GM18498 (cell line): ENCODE measurements around the gene WNT7A.
"Not testable (repeated sequence)": the region's sequence is repeated elsewhere in the genome, so short reads cannot be mapped to it uniquely, and the experiment has no call there.

ENCODE experiments used
- ATAC-seq: cut with Tn5 transposase; IDR thresholded peaks from one replicate; pipeline ENCODE4 v1.9.1; 2021; ENCODE audit warnings: mild to moderate bottlenecking, moderate library complexity; ENCODE audit not compliant: unreplicated experiment

The WNT7A gene

DNA sequence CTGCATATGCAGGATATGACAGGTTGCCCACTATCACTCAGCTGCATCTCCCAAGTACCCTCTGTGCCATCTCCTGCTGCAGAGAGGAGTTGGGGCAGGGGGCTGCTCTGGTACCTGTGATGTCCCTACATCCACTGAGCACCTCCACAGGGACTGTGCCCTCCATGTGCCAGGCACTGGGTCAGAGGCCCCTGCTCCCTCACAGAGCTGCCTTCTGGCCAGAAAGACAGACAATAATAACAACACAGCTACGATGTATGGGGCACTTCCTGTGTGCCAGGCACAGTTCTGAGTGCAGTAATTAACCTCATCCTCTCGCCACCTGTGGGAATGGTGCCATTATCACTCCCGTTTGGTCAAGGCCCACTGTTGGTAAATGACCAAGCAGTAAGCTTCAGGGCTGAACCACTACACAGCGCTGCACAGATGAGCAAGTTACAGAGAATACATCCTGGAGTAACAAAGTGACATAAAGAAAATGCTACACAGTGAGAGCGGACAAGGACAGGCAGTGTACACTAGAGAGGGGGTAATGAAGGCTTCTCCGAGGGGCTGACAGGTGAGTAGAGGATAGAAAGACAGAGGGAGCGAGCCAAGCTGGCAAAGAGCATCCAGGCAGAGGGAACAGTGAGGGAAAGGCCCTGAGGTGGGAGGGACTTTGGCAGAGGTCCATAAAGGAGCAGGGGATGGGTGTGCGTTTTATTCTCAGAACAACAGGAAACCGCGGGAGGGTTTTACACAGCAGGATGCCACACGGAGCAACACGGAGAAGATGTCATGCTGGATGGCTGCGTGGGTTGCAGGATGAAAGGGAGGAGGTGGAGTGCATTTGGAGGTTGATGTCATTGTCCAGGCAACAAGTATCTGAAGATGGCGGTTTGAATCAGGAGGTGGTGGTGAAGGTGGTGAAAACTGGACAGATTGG is 13.6 kb downstream of the WNT7A start:
- no peak for ATAC-seq

GRCh38 chr3:13865581-13865980 is 14.3 kb downstream of the WNT7A start:
- ATAC-seq: no peak

GRCh38 chr3:13865106-13865505 is 14.8 kb downstream of the WNT7A start:
- no peak for ATAC-seq

DNA sequence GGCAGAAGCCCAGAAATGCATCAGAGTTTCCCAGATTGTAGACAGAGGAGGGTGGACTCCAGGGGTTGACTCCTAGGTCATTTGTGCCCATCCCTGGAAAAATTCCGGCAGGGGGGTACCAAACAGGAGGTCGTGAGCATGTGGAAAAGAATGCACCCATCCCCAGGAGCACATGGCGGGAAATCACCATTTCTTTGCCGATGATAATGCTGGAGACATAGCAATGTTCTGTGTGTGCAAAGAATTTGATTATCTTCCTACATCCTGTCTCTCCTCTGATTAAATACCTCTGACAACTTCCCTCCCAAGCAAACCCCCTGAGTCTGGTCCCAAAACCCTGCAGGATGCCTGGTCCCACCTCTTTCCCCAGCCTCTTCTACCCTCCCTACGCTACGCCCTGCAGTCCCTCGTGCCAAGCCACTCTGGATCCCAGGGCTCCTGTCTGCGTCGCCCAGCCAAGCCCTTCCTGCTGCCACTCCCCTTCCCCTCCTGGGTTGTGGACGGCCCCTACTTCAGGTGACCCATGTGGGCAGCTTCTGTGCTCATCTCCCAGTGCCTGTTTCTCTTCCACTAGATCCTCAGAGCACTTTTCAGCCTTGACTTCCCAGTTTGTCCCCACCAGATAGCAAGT is 15.8 kb downstream of the WNT7A start:
- no peak for ATAC-seq

DNA sequence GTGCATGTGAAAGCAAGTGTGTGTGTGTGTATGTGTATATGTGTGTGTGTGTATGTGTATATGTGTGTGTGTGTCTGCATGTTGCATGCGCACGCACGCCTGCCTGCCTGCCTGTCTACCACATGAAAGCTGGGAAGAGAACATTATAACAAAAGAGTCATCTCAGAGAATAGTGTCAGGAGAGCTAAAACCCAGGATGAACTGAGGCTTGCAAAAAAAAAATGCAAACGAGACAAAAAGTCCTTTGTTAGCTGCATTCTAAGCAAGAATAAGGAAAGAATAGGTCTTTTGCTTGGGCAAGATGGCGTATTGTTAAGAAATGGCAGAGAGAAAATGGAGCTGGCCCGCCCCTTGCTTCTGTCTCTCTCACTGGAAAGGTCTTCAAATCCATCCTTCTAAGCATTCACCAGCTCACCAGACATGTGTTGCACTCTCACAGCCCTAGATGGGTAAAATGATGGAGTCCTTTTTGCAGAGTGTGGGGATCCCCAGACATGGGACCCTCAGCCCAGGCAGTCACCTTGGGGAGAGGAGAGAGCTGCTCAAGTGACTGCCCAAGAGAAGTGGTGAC is 16.4 kb downstream of the WNT7A start:
- ATAC-seq: no peak

- ATAC-seq: no peak
These were observed 18.4 kb downstream of the WNT7A start for GRCh38 chr3:13861461-13861860.

GRCh38 chr3:13860001-13860400 is 19.9 kb downstream of the WNT7A start:
- ATAC-seq: no peak

- no peak for ATAC-seq
These were observed 20.9 kb downstream of the WNT7A start for GRCh38 chr3:13858768-13859520.

GRCh38 chr3:13857702-13858380 is 22.0 kb downstream of the WNT7A start:
- ATAC-seq: no peak

- ATAC-seq: not testable (repeated sequence)
These were observed 23.2 kb downstream of the WNT7A start for GRCh38 chr3:13856628-13857027.

DNA sequence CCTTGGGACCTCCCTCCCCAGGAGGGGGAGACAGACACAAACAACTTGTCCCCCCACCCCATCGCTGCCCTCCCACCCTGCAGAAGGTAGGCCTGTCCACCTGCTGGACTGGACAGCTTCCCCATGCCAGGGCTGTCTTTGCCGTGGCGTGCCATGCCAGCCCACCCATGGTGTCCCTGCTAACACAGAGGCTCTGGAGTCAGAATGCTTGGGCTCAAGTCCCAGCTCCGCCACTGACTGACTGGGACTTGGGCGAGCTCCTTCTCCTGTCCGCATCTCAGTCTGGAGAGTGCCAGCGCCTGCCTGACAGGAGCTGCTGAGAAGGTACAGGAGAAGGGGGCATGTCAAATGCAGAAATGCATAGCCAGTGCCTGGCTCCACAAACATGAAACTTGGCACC is 23.9 kb downstream of the WNT7A start:
- no peak for ATAC-seq

DNA sequence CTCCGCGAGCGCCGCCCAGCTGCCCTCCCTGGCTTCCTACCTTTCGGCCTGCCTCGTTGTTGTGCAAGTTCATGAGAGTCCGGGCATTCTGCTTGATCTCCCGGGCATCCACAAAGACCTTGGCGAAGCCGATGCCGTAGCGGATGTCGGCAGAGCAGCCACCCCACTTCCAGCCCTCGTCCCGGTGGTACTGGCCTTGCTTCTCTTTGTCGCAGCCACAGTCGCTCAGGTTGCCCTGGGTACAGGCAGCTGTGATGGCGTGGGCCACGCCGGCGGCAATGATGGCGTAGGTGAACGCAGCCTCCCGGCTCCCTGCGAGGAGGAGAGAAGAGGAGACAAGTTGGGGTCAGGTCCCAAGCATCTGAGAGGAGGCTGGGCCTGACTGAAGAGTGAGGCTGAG is 25.4 kb downstream of the WNT7A start:
- no peak for ATAC-seq

- ATAC-seq: no peak
These were observed 25.9 kb downstream of the WNT7A start for GRCh38 chr3:13853978-13854296.

- no peak for ATAC-seq
These were observed 26.5 kb downstream of the WNT7A start for GRCh38 chr3:13853256-13853977.

DNA sequence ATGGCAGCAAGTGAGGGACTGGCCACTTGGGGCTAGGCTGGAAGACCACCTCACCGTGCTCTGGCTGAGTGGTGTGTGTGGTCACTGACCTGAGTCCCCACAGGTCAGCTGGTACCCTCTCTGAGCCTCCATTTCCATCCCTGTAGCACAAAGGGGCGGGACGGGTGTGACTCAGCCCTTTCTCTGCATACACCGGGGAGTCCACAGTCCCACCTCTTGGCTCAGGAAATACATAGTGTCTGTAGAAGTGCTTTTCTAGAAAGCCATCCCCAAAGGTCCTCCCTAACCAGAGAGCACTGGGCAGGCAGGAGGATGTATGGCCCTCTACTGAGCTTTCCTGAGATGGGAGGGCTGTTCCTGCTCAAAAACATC is 27.2 kb downstream of the WNT7A start:
- no peak for ATAC-seq

- no peak for ATAC-seq
These were observed 27.8 kb downstream of the WNT7A start for GRCh38 chr3:13851997-13852637.

DNA sequence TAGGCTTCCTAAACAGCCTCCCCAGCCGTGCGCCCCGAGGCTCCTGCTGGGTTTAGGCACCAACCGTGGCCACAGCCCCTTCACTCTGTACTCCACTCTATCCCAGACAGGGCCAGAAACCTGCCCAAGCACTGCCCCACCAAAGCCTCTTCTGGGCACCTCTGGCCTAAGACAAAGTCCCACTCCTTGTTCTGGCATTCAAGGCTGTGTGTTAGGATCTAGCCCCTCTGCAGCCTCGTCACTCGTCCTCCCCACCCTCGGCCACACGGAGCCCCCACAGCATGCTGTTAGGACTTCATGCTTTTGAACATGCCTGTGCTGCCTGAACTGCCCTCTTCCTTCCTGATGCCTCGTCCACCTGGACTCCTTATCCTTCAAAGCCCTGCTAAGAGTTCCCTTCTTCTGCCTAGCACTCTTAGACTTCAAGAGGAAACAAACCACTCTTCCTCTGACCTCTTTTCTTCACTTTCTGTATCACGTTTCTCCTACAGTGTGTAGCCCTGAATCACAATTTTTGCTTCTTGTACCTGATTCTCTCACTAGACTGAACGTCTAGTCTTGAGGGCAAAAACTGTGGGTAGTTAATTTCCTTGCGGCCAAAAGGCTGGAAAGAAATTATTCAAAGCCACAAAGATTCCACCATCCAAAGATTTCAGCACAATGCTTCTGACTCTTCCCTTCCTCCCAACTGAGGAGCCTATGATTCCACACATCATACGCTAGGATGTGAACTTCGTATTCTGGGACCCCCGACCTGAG is 28.6 kb downstream of the WNT7A start:
- ATAC-seq: no peak

DNA sequence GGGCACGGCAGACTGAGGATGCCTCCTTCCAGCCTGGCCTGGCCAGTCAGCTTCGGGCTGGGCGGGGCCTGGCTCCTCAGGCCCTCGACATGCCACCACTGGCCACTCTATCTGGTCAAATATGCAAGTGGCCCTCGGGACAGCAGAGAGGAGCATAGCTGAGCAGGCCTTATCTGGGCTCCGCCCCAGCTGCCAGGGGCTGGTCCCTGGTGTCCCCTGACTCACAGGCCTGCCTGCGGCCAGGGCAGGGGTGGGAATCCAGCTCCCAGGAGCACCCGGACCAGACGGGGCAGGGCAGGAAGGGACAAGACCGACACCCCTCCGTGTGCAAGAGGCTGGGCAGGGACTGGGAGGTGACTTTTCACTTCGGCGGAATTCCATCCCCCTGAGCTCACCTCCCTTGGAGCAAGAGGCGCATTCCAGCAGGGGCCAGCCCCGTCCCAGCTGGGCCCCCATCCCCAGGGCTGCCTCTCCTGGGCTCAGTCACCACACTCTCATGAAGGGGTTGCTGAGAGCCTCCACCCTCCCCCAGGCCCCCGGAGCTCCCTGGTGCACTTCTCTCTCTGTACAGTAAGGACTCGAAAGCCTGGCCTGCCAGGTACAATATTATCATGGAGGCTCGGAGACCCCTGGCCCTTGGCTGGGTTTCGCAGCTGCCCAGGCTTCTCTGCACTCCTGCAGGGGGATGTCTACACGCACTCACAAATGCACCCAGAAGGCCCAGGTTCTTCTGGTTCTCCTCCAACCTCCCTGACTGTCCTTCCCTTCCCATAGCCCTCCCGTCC is 29.5 kb downstream of the WNT7A start:
- no peak for ATAC-seq
